HCT116 (cell line): ENCODE measurements around the gene SH3TC1.

Experiments
- CEBPB ChIP-seq: IDR thresholded peaks from 2 replicates; pipeline ENCODE4 v1.6.1; 2012; ENCODE audit warnings: low read depth
- CTCF ChIP-seq, 3 experiments: fragments of 200-600 bp in 1 of 3; sonication (generic) in 1 of 3; IDR thresholded peaks in 2 of 3; conservative IDR thresholded peaks in 1 of 3; 2 replicates each; pipeline ENCODE4 v1.5.1; 2012 to 2017; ENCODE audit warnings: low read depth in 2 of 3, low read length in 2 of 3, antibody characterized with exemption in 1 of 3, borderline replicate concordance in 1 of 3, control low read depth in 1 of 3, mild to moderate bottlenecking in 1 of 3, mixed read lengths in 1 of 3, mixed run types in 1 of 3, moderate library complexity in 1 of 3; ENCODE audit not compliant: insufficient read depth in 1 of 3
- EZH2 ChIP-seq: fragments of 200-600 bp; sonication (generic); IDR thresholded peaks from 2 replicates; pipeline ENCODE4 v1.6.1; 2017; ENCODE audit warnings: antibody characterized with exemption, mixed run types
- JUND ChIP-seq: IDR thresholded peaks from 2 replicates; pipeline ENCODE4 v1.6.1; 2012
- POLR2A ChIP-seq: IDR thresholded peaks from 2 replicates; pipeline ENCODE4 v1.7.0; 2011; ENCODE audit warnings: borderline replicate concordance; ENCODE audit not compliant: insufficient read depth, insufficient read length; ENCODE audit errors: extremely low read depth
- RAD21 ChIP-seq: IDR thresholded peaks from 2 replicates; pipeline ENCODE4 v1.6.1; 2012; ENCODE audit warnings: low read depth, mild to moderate bottlenecking
- REST ChIP-seq: IDR thresholded peaks from 2 replicates; pipeline ENCODE4 v1.6.1; 2012; ENCODE audit warnings: low read depth
- YY1 ChIP-seq: IDR thresholded peaks from 2 replicates; pipeline ENCODE4 v1.6.1; 2011; ENCODE audit warnings: low read length, low read depth, moderate library complexity, mild to moderate bottlenecking; ENCODE audit not compliant: insufficient replicate concordance; ENCODE audit errors: extremely low read depth
- ZBTB33 ChIP-seq: IDR thresholded peaks from 2 replicates; pipeline ENCODE4 v1.6.1; 2011; ENCODE audit warnings: mild to moderate bottlenecking, low read length, moderate library complexity; ENCODE audit not compliant: insufficient replicate concordance; ENCODE audit errors: extremely low read depth

GRCh38 chr4:8182294-8182693 is 16.8 kb upstream of the SH3TC1 start:
- TF ChIP-seq CTCF (IDR thresholded peaks at IDR 0.05 in 2 of 3, conservative IDR thresholded peaks at IDR 0.05 in 1 of 3; ENCODE audit: borderline replicate concordance in 1 of 3, insufficient read depth in 1 of 3, low read depth in 2 of 3, low read length in 2 of 3) (no peak), RAD21 (no peak), POLR2A (no peak), JUND (no peak), CEBPB (no peak), ZBTB33 (no peak), YY1 (no peak), REST (no peak), EZH2 (no peak)
